Stimulated activated CD8-positive, alpha-beta memory T cell treated with anti-CD3 and anti-CD28 coated beads, Interleukin-12 subunit alpha, Interleukin-12 subunit beta, amount 100 ng/mL, for 4 hours (primary cell): Measurements from ENCODE around the gene CA9.
A peak's percentile ranks its signal among the peaks of the same experiment; 100 is the strongest.
"Not testable (repeated sequence)": the region's sequence is repeated elsewhere in the genome, so short reads cannot be mapped to it uniquely, and the experiment has no call there.

Experiments used
- DNase-seq: peaks from one replicate; pipeline ENCODE4 v3.0.0-alpha.2; 2020; ENCODE audit warnings: low read depth

CA9 gene

DNA sequence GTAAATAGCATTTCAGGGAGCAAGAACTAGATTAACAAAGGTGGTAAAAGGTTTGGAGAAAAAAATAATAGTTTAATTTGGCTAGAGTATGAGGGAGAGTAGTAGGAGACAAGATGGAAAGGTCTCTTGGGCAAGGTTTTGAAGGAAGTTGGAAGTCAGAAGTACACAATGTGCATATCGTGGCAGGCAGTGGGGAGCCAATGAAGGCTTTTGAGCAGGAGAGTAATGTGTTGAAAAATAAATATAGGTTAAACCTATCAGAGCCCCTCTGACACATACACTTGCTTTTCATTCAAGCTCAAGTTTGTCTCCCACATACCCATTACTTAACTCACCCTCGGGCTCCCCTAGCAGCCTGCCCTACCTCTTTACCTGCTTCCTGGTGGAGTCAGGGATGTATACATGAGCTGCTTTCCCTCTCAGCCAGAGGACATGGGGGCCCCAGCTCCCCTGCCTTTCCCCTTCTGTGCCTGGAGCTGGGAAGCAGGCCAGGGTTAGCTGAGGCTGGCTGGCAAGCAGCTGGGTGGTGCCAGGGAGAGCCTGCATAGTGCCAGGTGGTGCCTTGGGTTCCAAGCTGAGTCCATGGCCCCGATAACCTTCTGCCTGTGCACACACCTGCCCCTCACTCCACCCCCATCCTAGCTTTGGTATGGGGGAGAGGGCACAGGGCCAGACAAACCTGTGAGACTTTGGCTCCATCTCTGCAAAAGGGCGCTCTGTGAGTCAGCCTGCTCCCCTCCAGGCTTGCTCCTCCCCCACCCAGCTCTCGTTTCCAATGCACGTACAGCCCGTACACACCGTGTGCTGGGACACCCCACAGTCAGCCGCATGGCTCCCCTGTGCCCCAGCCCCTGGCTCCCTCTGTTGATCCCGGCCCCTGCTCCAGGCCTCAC, at the start of gene CA9:
TSS of gene CA9 (plus strand) at position 797 of the 893 bp plus-strand sequence. CDS start at position 829, 32 bp downstream.
- no peak for DNase-seq

DNA sequence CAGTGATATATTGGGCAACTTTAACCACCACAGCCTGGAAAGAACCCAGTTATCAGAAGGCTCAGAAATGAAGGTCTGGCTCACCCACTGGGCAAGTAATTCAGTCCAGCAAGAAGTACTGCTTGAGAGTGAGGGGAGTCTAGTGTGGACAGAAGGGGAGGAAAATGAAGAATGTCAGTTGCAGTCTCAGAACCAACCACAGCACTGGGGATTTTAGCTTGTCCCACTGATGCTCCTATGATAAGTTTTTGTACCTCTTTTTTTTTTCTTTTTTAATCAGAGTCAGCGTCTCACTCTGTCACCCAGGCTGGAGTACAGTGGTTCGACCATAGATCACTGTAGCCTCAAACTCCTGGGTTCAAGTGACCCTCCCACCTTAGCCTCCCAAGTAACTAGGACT, 46.2 kb upstream of the CA9 start:
- no peak for DNase-seq

DNA sequence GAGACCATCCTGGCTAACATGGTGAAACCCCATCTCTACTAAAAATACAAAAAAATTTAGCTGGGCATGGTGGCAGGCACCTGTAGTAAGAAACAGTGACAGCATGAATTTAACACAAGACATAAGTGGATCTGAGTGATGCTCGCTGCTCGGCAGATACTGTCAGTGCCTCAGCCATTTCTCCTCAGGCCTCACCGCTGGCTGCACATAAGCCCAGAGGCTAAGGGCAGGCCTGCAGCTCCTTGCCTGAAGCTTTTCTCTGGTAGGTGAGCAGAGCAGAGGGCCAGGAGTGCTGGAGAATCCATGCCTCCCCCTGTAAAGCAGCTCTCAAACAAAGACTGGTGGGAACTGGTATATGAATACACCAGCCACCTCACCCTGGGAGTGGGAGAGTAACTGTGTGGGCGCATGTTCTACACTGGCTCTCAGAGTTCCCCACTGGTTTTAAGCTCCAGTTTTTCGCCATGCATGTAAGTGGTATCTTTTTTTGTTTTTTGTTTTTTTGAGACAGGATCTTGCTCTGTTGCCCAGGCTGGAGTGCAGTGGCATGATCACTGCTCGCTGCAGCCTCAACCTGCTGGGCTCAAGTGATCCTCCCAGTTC, 45.2 kb upstream of the CA9 start:
- no peak for DNase-seq

DNA sequence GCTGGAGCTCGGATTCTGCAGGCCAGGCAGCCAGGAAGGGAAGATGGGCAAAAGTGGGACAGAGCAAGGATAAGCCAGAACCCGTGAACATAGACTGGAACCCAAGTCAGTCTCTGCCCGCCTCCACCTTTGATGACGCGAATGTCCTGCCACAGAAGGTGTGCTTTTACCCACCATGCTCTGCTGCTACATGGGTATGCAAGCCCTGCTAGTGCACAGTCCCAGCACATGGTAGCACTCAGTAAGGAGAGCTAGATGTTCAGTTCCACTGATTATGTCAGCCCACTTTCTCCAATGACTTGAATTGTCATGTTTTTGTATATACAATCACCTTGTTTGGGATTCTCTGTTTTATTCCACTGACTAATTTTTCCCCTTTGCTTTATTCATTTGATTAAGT, 44.1 kb upstream of the CA9 start:
- DNase-seq: no peak

DNA sequence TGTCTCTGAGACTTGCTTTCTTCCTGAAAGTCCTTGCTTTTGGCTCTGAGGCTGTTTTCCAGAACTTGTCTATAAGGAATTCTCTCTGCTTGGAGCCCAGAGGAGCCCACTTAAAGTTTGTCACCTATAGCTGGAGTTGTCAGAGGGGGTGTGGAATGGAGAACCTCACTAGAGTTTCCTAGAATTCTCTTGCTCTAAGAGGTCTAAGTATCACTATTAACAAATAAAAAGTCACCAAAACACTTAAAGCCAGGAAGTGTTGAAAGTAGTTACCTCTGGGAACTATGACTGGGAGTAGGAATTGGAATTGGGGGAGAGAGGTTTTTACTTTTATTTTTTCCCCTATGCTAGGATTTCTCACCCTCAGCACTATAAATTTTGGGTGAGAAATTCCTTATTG, 38.0 kb upstream of the CA9 start:
- no peak for DNase-seq

DNA sequence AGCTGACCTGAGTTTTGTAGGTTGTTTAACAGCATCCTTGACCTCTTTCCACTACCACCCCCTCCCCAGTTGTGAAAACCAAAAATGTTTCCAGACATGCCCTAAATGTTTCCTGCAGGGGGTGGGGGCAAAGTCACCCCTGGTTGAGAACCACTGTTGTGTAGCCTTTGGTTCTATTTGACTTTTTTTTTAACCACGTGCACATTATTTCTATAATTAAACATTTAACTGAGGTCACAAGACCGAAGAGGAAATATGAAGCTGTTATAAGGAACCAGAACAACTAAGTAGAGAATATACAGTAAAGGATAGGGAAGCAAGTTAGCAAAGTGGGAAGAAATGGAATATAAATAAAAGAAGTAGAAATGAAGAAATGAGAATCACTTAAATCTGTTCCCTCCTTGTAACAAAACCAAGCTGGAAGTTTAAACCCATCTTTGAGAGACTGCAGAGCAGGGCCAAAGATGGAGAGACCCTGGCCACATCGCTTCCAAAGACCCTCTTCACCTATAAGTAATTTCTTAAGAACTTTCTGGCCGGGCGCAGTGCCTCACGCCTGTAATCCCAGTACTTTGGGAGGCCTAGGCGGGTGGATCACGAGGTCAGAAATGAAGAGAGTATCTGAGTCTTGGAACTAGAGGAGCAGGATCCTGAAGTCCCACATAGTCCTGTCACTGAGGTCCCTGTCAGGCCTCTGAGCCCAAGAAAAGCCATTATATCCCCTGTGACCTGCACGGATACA, 37.4 kb upstream of the CA9 start:
- no peak for DNase-seq

DNA sequence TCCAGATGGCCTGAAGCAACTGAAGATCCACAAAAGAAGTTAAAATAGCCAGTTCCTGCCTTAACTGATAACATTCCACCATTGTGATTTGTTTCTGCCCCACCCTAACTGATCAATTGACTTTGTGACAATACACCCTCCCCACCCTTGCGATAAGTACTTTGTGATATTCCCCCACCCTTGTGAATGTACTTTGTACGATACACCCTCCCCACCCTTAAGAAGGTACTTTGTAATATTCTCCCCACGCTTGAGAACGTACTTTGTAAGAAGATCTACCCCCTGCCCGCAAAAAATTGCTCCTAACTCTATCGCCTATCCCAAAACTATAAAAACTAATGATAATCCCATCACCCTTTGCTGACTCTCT, 36.9 kb upstream of the CA9 start:
- DNase-seq: not testable (repeated sequence)

DNA sequence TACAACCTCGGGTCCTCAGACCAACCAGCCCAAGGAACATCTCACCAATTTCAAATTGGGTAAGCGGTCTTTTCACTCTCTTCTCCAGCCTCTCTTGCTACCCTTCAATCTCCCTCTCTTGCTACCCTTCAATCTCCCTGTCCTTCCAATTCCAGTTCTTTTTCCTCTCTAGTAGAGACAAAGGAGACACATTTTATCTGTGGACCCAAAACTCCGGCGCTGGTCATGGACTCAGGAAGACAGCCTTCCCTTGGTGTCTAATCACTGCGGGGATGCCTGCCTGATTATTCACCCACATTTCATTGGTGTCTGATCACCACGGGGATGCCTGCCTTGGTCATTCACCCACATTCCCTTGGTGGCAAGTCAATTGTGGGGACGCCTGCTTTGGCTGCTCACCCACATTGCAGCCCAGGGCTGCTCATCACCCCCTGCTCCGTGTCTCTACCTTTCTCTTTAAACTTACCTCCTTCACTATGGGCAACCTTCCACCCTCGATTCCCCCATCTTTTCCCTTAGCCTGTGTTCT, 36.2 kb upstream of the CA9 start:
- not testable (repeated sequence) for DNase-seq

DNA sequence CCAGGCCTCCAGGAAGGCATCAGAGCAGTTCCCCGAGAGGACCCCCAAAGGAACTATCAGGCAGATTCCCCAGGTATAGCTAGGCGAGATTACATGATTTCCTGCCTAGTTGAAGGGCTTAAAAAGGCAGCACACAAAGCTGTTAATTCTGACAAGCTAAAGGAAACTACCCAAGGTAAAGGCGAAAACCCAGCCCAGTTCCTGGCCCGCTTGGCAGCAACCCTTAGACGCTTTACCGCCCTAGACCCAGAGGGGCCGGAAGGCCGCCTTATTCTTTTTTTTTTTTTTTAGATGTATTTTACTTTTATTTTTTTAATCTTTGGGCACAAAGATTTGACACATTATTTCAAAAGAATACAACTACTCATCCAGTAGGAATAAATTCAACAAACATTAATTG, 35.0 kb upstream of the CA9 start:
- DNase-seq: not testable (repeated sequence)

DNA sequence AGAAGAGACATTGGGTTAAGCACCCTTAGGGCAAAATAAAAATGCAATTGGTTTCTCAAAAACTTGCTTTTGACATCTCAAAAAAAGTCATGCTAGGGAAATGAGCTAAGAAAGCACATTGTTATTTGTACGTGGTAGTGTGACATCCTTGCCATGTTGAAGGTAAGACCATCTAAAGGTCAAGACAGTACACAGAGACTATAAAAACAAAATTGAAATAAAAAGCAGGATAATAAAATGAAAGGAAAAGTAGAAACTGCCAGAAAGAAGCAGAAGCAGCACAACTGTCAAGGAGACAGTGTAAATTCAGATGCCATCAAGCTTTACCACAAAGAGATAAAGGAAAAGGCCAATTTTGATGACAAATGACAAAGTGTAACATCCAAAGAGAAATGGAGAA, 34.5 kb upstream of the CA9 start:
- not testable (repeated sequence) for DNase-seq

DNA sequence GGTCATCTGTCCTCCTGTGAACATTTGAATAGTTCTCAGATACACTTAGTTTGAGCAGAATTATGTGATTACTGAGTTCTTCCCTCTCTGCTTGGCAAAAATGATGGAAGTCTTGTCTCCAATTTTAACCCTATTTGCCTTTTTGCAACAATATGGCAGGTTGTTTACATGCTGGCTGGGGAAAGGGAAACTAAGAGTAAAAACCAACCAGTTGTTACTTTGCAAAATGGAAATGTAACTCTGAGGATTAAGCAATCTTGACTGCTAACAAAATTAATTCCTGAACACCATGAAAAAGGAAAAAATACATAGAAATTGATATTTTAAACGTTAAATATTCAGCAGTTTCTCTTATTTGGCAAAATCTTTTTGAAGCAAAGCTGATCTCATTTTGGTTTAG, 34.1 kb upstream of the CA9 start:
- no peak for DNase-seq

DNA sequence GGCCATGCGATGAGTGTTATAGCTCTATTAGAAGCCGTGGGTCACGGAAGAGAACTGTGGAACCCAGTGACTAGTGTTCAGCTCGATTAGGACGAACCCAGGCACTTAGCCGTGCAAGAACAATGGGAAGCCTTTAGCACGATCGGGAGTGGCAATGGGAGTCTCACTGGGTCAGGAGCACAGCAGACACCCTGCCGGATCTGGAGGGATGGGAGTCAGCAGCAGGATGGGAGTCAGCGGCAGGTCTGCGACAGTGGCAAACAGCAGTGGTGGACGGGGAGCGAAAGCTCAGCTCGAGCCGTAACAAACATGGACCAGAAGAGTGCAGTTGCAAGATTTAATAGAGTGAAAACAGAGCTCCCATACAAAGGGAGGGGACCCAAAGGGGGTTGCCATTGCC, 33.3 kb upstream of the CA9 start:
- not testable (repeated sequence) for DNase-seq

DNA sequence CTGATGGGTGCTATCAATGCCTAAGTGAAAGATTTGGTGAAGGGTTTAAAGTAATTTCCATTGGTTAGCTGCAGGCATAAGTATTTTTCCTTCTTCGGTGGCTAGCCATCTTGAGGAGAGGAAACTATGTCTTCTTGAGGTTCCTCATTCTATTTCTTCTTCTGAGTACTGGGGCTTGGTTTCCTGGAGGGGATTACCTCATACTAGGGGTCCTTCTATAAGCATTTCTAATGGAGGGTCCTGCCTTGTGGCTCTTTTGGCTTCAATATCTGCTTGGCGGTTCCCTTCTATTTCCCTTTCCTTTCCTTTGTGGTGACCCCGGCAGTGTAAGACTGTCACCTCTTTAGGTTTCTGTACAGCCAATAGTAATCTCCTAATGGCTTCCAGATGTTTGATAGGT, 32.2 kb upstream of the CA9 start:
- not testable (repeated sequence) for DNase-seq

DNA sequence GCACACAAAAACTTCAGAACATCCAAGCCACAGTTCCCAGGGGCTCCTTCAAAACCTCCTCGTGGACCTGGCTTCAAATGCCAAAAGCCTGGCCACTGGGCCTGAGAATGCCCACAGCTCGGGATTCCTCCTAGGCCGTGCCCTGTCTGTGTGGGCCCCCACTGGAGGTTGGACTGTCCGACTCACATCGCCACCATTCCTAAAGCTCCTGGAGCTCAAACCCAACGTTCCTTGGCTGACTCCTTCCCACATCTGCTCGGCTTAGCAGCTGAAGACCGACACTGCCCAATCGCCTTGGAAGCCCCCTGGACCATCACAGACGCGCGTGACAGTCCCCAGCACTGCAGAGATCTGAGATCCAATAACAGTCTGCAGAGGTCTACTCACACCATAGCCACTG, 30.7 kb upstream of the CA9 start:
- DNase-seq: no peak

DNA sequence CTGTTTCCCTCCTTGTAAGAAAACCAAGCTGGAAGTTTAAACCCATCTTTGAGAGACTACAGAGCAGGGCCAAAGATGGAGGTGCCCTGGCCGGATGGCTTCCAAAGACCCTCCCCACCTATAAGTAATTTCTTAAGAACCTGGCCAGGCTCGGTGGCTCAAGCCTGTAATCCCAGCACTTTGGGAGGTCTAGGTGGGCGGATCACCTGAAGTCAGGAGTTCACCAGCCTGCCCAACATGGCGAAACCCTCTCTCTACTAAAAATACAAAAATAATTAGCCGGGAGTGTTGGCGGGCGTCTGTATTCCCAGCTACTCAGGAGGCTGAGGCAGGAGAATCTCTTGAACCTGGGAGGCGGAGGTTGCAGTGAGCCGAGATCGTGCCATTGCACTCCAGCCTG, 28.0 kb upstream of the CA9 start:
- not testable (repeated sequence) for DNase-seq

DNA sequence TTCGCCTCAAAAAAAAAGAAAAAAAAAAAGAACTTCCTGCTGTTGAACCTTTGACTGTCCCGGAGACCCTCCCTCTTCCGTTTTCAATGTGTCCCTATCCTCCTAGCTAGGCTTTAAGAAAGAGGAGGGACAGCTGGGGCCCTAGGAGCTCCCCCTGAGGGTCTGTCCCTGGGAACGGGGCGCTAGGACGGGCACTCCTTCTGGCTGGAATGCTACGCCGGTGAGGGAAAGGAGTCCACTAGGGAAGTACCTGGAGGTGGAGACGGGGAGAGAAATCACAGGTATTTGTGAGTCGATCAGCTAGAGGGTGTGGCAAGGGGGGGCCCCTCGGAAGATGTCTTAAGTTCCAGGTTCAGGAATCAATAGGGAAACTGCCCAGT, 27.6 kb upstream of the CA9 start:
- no peak for DNase-seq

DNA sequence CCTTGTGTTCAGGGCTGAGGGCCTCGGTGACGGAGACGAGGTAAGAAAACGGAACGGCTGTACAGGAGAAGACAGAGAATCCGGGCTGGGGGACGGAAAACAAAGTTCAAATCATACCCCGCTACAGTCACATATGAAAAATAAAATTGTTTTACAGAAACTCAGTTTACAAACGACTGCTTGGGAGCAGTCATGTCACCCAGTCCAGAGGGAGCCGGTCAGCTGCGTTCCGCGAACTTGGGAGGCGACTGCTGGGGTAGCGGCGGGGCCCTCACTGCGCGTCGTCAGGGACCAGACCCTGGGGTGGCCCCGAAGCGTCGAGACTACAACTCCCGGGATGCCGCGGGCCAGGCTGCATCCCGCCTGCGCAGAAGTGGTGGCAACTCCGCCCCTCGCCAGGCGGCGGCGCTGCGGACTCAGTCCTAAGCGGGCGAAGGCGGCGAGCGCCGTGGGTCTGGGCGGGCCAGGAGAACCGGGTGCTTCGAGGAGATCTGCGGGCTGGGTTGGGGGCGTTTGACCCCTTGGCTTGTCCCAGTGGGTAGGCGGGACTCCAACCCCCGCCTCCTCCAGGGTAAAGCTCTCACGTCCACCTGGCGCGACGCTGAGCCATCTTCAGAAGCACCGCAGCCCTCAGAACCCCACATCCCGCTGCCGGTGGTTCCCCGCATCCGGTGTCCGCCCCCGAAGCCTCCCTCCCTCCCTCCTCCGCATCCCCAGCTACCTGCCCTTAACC, 27.0 kb upstream of the CA9 start:
- peak; percentile 83 for DNase-seq

DNA sequence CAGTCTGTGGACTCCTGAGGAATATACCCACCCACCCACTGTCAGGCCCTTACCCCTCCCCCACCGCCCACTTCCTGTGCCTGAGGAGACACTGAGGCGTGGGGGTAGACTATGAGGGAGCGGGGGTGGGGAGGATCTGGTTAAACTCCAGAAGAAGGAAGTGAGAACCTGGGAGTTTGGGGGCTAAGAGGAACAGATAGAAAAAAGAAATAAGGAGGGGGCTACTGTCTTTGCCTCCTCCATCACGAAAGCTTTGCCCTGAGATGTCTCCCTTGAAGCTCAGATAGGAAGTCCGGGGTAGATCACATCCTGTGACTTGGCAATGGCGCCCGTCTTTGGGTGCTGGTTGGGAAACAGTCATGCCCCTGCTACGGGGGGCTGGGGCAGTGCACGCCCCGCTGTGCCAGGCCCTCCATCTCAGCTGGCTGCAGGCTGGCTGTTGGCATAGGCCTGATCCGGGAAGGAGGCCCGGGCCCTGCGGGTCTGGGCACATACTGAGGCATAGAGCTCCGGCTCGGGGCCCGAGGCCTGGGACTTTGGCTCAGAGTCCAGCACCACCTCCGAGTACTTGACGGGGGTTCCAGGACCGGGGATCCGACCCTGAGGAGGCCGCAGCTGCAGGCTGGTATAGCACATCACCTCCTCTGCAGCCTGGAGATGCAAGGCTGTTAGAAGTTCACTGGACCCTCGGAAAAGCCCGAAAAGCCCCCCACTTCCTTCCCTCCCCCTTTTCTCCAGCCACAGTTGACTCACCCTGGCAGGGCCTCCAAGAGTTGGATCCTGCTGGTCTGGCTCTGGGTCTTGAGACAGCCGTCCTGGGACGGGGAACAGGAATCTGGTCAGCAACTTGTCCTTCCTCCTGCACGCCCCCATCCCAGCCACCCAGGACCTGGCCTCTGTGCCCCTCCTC, 24.0 kb upstream of the CA9 start:
- no peak for DNase-seq

DNA sequence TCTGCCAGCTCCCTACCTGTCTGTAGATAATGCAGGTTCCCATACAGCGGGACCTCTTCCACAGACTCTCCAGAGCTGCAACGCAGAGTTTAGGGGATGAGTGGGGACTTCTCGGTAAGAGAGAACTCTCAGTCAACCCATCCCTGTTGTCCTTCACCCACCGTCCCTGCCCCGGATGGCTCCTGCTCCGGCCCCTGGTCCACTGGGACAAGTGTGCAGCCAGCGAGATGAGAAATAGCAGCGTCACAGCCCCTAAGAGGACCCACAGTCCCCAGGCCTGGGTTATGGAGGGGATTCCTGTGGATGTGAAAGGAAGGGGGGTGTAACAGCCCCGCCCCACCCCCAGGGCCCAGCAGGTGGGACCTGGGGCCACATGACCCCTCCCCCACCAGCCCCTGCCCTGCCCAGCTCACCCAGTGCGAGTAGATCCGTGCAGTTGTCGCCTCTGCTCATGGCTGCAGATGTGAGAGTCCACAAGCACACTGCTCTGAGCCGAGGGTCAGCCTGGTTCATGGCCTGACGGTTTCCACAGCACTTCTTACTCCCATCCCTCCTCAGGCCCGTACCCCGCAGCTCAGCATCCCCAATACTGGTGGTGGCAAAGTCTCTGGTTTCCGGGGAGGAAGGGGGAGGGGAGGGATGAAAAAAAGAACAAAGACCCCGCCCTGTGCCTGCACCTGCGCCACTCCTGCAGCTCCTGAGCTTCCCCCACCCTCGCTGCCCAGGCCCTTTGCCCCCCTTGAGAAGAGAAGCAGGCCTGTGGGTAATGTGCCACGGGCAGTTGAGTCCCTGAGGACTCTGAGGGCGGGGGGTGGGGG, 23.2 kb upstream of the CA9 start, which contains the start of gene SIT1:
TSS of gene SIT1 (minus strand) at position 591 of the 818 bp plus-strand sequence. CDS start at position 513, 78 bp downstream.
- no peak for DNase-seq
